ENCODE data around the gene CDK5RAP3. TPM values are rescaled to one million over a fixed set of nuclear protein-coding genes. Genes with fewer than 3 reads are reported as not detected.

Gene CDK5RAP3
- total and polyA plus RNA-seq, 2 of the 13 experiments (the other 11 are each of a cell fraction or from before 2014, with no cell fraction given) = 128 to 154 TPM

GRCh38 chr17:47946929-47947397 lies 23.9 kb upstream of the CDK5RAP3 start (continued):
- TF ChIP-seq ARID3A (IDR thresholded peaks at IDR 0.05; ENCODE audit: low read depth, low read length) = peak; percentile 98
- TF ChIP-seq RXRB (CRISPR knock-in tag; IDR thresholded peaks at IDR 0.05; ENCODE audit: borderline replicate concordance) = peak; percentile 44; the same call in 1 of the 2 replicates
- no peak for TF ChIP-seq BRD4 (CRISPR knock-in tag; IDR thresholded peaks at IDR 0.05)
- TF ChIP-seq NONO (IDR thresholded peaks at IDR 0.05) = no peak
- TF ChIP-seq NONO (CRISPR knock-in tag; conservative IDR thresholded peaks at IDR 0.05) = no peak
- no peak for TF ChIP-seq FOXP1 (IDR thresholded peaks at IDR 0.05)
- no peak for TF ChIP-seq FOXP1 (CRISPR knock-in tag; IDR thresholded peaks at IDR 0.05)
- TF ChIP-seq SRY (CRISPR knock-in tag; IDR thresholded peaks at IDR 0.05) = no peak
- no peak for TF ChIP-seq ERF (CRISPR knock-in tag; IDR thresholded peaks at IDR 0.05)
- no peak for TF ChIP-seq THAP7 (CRISPR knock-in tag; IDR thresholded peaks at IDR 0.05)
- TF ChIP-seq SIX1 (CRISPR knock-in tag; IDR thresholded peaks at IDR 0.05; ENCODE audit: borderline replicate concordance) = no peak
- no peak for TF ChIP-seq ZNF530 (CRISPR knock-in tag; IDR thresholded peaks at IDR 0.05; ENCODE audit: low read depth)
- peak; percentile 92 for TF ChIP-seq SAP130 (CRISPR knock-in tag; IDR thresholded peaks at IDR 0.05; ENCODE audit: low read depth)
- TF ChIP-seq MLX (CRISPR knock-in tag; IDR thresholded peaks at IDR 0.05) = no peak
- TF ChIP-seq DDIT3 (CRISPR knock-in tag; IDR thresholded peaks at IDR 0.05) = no peak
- no peak for TF ChIP-seq ZNF441 (CRISPR knock-in tag; IDR thresholded peaks at IDR 0.05; ENCODE audit: borderline replicate concordance)
- no peak for TF ChIP-seq CHCHD3 (CRISPR knock-in tag; IDR thresholded peaks at IDR 0.05)
- TF ChIP-seq NAIF1 (CRISPR knock-in tag; IDR thresholded peaks at IDR 0.05; ENCODE audit: borderline replicate concordance) = no peak
- TF ChIP-seq HOXA7 (CRISPR knock-in tag; IDR thresholded peaks at IDR 0.05) = no peak
- 0 out of 2 replicates have a peak, but pooled peaks have one; percentile 17 for TF ChIP-seq ELF3 (CRISPR knock-in tag; IDR thresholded peaks at IDR 0.05)
- no peak for TF ChIP-seq IKZF1 (IDR thresholded peaks at IDR 0.05)
- TF ChIP-seq TARDBP (CRISPR knock-in tag; IDR thresholded peaks at IDR 0.05) = no peak
- TF ChIP-seq FOXK2 (IDR thresholded peaks at IDR 0.05) = no peak
- TF ChIP-seq NFE2L2 (IDR thresholded peaks at IDR 0.05; ENCODE audit: low read length) = peak; percentile 44; the same call in 1 of the 2 replicates
- TF ChIP-seq HES4 (CRISPR knock-in tag; IDR thresholded peaks at IDR 0.05; ENCODE audit: borderline replicate concordance) = no peak
- no peak for TF ChIP-seq CC2D1A (CRISPR knock-in tag; IDR thresholded peaks at IDR 0.05)
- no peak for TF ChIP-seq AKNA (CRISPR knock-in tag; IDR thresholded peaks at IDR 0.05; ENCODE audit: borderline replicate concordance)
